DMS79 (cell line): Measurements from ENCODE around the gene BEX4.
"Not testable (repeated sequence)": the region's sequence is repeated elsewhere in the genome, so short reads cannot be mapped to it uniquely, and the experiment has no call there.

Experiments used
- DNase-seq: peaks from one replicate; lab custom pipeline; 2025; lab: John Stamatoyannopoulos, UW

Gene BEX4, protein sequence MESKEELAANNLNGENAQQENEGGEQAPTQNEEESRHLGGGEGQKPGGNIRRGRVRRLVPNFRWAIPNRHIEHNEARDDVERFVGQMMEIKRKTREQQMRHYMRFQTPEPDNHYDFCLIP

DNA sequence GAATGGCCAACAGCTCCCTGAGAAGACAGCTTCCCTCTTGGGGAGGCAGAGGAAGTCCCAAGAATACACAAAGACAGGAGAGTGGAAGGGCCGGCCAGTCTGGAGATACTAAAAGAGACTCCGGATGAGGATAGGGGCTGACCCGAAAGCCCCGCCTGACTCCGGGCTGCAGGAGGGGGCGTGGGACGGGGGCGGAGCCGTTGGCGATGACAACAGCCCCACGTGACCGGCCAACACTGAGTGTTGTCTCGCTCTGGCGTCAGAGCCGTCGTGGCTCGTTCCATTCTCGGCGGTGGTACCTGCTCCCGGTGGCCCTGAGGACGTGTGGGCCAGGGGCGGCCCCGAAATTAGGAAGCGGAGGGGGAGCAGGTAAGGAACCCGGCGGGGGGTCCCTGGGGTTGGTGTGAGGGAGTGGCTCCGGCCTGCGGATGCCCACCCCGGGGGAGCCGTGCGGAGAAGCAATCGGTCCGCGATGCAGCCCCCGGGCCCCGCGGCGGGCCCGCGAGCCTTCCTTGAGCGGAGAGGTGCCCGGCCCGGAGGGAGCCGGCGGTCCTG, at the start of gene BEX4:
Gene BEX4, plus strand, starts transcription at position 239 of the 555 bp plus-strand sequence. CDS start 1,046 bp downstream, outside the sequence.
- DNase-seq: peak; percentile 67

DNA sequence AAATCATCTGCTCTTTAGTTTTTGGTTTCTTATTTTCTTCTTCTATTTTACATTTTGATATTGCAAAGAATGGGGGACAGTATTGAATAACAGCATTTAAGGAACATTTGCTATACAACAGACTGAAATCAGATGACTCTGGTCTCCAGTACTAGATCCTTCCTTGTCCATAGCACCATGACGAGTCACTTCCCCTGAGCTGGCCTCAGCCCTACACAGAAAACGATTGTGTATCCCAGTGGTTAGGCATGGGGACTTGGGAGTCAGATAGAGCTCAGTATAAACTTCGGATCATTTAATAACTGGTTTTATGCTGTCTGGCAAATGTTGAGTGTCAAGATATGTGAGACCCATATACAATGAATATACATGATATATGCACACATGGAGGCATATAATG, 44.7 kb upstream of the BEX4 start:
- DNase-seq: no peak

DNA sequence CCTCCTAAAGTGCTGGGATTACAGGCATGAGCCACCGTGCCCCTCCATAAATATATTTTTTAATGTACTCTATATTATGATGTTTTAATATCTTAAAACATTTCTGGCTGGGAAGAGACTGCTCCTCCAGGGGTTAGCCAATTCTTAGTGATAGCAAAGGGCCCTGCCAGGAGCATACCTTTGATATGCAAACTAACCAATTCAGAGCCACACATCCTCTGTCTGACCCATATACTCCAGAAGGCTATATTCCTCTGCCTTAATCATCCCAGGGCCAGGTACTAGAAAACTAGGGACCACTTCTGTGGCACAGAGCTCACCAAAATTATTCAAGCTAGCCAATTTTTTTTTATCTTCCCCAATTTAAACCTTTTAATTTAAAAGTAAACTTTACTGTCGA, 43.6 kb upstream of the BEX4 start:
- no peak for DNase-seq

DNA sequence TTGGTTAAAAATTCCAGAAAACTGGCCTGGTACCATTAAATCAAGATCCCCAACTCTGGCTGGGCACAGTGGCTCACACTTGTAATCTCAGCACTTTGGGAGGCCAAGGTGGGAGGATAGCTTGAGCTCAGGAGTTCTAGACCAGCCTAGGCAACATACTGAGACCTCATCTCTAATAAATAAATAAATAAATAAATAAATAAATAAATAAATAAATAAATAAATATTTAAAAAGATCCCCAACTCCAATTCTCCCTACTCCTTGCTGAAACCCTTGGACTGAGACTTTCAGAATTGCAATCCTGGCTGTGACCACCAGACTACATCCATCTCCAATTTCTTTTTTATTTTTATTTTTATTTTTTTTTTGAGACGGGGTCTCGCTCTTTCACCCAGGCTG, 39.7 kb upstream of the BEX4 start:
- not testable (repeated sequence) for DNase-seq

DNA sequence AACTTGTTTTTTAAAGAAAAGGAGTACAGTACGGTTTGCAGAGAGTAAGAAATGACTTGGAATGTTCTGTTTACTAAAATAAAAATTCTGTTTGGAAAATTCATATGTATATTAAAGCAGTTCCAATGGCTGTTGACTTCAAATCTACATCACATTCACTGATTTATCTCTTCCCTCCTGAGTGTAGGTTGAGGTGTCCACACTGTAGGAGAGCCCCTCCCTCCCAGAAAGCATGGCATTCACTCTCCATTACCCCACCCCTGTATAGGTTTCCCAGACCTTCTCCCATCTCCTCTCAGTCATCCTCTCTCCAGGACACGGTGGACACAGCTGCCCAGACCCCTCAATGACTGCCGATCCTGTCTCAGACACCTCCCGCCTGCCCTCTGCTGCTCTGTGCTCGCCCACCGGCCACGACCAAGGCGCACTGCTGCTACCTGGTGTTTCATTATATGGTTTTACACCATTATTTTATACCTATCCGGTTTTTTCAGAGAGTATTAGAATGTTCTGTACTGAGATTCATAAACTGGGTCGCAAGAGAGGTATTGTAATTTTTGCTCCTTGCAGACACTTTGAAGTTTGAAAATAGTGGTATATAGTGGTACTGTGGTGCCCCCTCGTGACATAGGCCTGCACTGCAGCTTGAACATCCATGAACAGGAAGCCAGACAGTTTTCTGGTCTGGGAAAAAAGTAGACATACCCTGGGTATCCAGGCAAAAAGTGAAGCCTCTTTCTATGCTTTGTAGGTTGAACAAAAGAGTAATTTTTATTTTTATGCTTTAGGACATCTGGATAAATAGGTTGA, 38.8 kb upstream of the BEX4 start:
- DNase-seq: peak; percentile 6

GRCh38 chrX:103177556-103177955, 37.4 kb upstream of the BEX4 start:
- DNase-seq: no peak

DNA sequence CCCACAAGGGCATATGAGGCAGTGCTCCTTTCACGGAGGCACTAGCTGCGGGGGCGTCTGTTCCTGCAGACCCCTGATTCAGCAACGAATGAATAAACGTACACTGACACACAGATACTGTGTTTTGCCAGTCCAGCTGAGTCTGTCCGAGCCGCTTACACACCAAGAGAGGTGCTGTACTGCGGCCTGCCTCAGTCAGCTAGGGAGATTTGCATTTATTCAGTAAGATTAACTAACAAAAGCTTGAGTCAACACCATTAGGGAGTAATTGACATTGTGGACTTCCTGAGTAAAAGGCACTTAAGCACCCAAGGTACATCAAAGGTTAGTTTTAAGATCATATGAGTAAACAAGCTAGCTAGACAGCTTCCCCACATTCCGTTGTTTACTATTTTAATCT, 31.0 kb upstream of the BEX4 start:
- peak; percentile 14 for DNase-seq

- peak; percentile 46 for DNase-seq
Observed at GRCh38 chrX:103187953-103188475, 26.9 kb upstream of the BEX4 start.

GRCh38 chrX:103197721-103198306, 17.1 kb upstream of the BEX4 start:
- no peak for DNase-seq

DNA sequence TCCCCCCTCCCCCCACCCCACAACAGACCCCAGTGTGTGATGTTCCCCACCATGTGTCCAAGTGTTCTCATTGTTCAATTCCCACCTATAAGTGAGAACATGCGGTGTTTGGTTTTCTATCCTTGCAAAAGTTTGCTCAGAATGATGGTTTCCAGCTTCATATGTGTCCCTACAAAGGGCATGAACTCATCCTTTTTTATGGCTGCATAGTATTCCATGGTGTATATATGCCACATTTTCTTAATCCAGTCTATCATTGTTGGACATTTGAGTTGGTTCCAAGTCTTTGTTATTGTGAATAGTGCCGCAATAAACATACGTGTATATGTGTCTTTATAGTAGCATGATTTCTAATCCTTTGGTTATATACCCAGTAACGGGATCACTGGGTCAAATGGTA, 16.2 kb upstream of the BEX4 start:
- DNase-seq: not testable (repeated sequence)

DNA sequence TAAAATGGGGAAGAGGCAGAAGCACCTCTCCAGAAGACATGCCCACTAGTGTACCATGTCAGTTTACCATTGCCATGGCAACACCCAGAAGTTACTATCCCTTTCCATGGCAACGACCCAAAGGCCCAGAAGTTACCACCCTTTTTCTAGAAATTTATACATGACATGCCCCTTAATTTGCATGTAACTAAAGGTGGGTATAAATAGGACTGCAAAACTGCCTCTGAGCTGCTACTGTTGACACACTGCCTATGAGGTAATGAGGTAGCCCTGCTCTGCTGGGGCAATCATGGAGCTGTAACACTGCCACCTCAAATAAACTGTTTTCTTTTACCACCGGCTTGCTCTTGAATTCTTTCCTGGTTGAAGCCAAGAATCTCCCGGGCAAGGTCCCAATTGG, 13.9 kb upstream of the BEX4 start:
- DNase-seq: no peak

DNA sequence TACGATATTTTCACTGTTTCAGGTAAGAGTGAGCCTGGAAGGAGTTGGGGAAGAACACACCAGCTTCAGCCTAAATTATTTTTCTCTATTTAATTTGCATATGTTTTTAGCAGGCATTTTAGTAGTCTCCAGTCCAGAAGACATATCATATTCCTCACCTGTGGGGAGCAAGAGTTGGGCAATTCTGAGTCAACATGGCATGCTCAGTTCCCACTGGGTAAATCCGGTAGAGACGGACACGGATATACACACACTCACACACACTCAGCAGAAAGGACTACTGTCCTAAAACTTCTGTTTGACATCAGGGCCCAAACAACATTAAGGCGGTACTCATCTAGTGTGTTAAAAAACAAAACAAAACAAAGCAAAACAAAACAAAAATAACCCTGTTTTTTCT, 4.9 kb upstream of the BEX4 start:
- no peak for DNase-seq

DNA sequence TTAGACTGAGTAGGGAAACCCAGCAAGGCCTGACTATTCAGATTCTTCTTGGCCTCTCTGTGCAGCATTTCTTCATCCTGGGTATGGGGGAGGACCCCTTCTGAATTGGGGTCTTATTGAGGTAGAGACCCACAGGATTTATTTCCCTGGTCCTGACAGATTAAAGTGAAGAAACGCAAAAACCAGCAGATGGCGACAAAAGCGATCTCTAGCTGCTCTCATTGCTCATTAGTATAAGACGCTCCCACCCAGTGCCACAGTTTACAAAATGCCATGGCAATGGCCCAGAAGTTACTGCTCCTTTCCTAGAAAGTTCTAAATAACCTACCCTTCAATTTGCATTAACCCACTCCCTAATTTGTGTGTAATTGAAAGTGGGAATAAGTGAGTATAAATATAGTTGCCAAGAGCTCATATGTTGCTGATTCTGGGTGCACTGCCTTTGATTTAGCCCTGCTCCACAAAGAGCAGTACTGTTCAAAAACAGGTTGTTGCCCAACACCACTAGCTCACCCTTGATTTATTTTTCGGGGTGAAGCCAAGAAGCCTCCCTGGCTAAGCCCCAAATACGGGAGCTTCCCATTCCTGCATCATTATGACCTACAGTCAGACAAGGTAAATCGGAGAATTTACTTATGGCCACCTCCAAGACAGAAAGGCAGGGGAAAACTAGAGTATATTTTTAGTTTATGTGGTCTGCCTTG, 3.7 kb upstream of the BEX4 start:
- DNase-seq: peak; percentile 4

DNA sequence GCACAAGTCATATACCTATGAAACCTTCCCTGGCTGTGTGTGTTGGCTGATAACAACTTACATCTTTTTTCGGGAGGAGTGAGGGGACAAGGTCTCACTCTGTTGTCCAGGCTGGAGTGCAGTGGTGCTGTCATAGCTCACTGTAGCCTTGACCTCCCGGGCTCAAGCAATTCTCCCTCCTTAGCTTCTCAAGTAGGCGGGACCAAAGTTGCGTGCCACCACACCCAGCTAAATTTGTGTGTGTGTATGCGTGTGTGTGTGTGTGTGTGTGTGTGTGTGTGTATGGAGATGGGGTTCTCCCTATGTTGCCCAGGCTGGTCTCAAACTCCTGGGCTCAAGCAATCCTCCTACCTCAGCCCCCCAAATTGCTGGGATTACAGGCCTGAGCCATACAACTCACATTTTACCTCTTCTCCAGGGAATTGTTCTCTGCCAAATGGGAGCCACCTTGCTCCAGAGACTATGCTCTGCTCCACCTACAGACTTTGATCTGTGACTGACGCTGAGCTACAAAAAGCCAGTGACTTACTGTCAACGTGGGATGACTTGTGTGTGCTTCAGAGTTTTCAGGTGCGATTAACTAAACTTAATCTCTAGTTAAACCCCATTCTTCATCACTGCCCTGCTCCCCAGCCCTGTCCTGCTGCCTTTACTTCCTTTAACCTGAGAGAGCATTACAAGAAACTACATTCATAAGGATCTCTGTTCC, 2.0 kb upstream of the BEX4 start:
- no peak for DNase-seq

GRCh38 chrX:103215425-103215991, 600 bp downstream of the BEX4 start:
- peak; percentile 75 for DNase-seq

GRCh38 chrX:103220511-103221323, 5.8 kb downstream of the BEX4 start:
- no peak for DNase-seq

- not testable (repeated sequence) for DNase-seq
Observed at GRCh38 chrX:103225918-103226317, 11.0 kb downstream of the BEX4 start.

DNA sequence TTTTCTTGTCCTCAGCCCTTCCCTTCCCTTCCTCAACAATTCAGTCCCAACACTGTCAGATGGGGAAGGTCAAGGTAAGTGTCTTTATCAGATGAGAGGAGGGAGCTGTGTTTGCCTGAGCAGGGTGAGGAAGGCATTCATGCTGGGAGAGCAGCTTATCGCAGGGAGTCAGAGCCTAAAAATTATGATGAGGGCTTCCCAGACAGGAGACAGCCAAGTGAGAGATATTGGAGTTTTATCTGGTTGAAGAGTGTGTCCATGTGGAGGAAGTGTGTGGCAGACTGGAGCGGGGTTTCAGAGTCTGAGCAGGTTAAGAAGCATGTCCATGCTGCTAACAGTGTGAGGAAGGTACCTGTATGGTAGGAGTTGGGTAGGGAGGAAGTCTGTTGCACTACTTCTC, 18.4 kb downstream of the BEX4 start:
- no peak for DNase-seq

DNA sequence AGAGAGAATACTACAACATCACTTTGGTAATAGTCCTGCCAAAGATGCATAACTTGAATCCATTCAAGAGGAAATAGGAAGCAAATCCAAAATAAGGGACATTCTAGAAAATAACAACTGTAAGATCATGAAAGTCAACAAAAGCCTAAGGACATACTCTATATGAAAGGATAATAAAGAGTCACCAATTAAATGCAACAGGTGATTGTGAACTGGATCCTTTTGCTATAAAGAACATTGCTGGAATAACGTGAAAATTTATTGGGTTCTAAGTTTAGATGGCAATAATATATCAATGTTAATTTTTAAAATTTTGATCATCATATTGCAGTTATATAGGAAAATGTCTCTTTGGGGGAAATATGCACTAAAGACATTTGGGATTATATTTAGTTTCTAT, 20.0 kb downstream of the BEX4 start:
- no peak for DNase-seq

GRCh38 chrX:103235608-103236007, 20.7 kb downstream of the BEX4 start:
- DNase-seq: not testable (repeated sequence)
